H9 (cell line): ENCODE results near the gene PBX4. TPM values are rescaled to one million over a fixed set of nuclear protein-coding genes. Genes with fewer than 3 reads are reported as not detected.

ENCODE experiments used
- DNase-seq: peaks from one replicate; pipeline ENCODE4 v3.0.0-alpha.2; 2017
- H2AFZ ChIP-seq: one replicate; pipeline ENCODE4 v1.6.1; 2013; ENCODE audit warnings: mild to moderate bottlenecking, low read length, control low read depth, moderate library complexity
- H2AK5ac ChIP-seq: 2 replicates; pipeline ENCODE4 v1.6.1; 2013; ENCODE audit warnings: low read length, control low read depth, mixed read lengths; ENCODE audit not compliant: insufficient read length
- H2BK120ac ChIP-seq: one replicate; pipeline ENCODE4 v1.6.1; 2013; ENCODE audit warnings: low read depth, mild to moderate bottlenecking, low read length, control low read depth, inconsistent platforms; ENCODE audit not compliant: poor library complexity, severe bottlenecking
- H2BK12ac ChIP-seq: 2 replicates; pipeline ENCODE4 v1.6.1; 2013; ENCODE audit warnings: low read length, control low read depth, mixed read lengths, low read depth; ENCODE audit not compliant: insufficient read length
- H2BK15ac ChIP-seq: 2 replicates; pipeline ENCODE4 v1.6.1; 2013; ENCODE audit warnings: low read depth, low read length, control low read depth
- H2BK20ac ChIP-seq: one replicate; pipeline ENCODE4 v1.6.1; 2013; ENCODE audit warnings: low read depth, mild to moderate bottlenecking, low read length, control low read depth, inconsistent platforms; ENCODE audit not compliant: poor library complexity, severe bottlenecking
- H2BK5ac ChIP-seq: 2 replicates; pipeline ENCODE4 v1.6.1; 2013; ENCODE audit warnings: low read length, control low read depth, mixed read lengths; ENCODE audit not compliant: insufficient read length
- H3K14ac ChIP-seq: 2 replicates; pipeline ENCODE4 v1.6.1; 2013; ENCODE audit warnings: low read length, control low read depth; ENCODE audit not compliant: insufficient read depth
- H3K18ac ChIP-seq: 2 replicates; pipeline ENCODE4 v1.6.1; 2013; ENCODE audit warnings: low read depth, mild to moderate bottlenecking, mixed read lengths, low read length, control low read depth; ENCODE audit not compliant: insufficient read length
- H3K23ac ChIP-seq: 2 replicates; pipeline ENCODE4 v1.6.1; 2013; ENCODE audit warnings: low read length, control low read depth, mixed read lengths, low read depth; ENCODE audit not compliant: insufficient read length
- H3K23me2 ChIP-seq: 2 replicates; pipeline ENCODE4 v1.6.1; 2013; ENCODE audit warnings: low read depth, mild to moderate bottlenecking, mixed read lengths, low read length, control low read depth; ENCODE audit not compliant: insufficient read length, poor library complexity, severe bottlenecking
- H3K27ac ChIP-seq: 2 replicates; pipeline ENCODE4 v1.5.1; 2013; ENCODE audit warnings: low read length, control low read depth, mixed read lengths, low read depth; ENCODE audit not compliant: insufficient read length
- H3K27me3 ChIP-seq: 2 replicates; pipeline ENCODE4 v1.6.1; 2013; ENCODE audit warnings: low read length, control low read depth, inconsistent platforms; ENCODE audit not compliant: insufficient read depth
- H3K4ac ChIP-seq: 2 replicates; pipeline ENCODE4 v1.6.1; 2013; ENCODE audit warnings: low read depth, mild to moderate bottlenecking, control low read depth, inconsistent platforms, low read length, moderate library complexity
- H3K4me1 ChIP-seq: 2 replicates; pipeline ENCODE4 v1.6.1; 2013; ENCODE audit warnings: low read length, control low read depth, inconsistent platforms; ENCODE audit not compliant: insufficient read depth
- H3K4me2 ChIP-seq: 2 replicates; pipeline ENCODE4 v1.6.1; 2013; ENCODE audit warnings: low read length, control low read depth, mixed read lengths; ENCODE audit not compliant: insufficient read length, insufficient read depth
- H3K56ac ChIP-seq: 2 replicates; pipeline ENCODE4 v1.6.1; 2013; ENCODE audit warnings: low read depth, mild to moderate bottlenecking, mixed read lengths, low read length, control low read depth; ENCODE audit not compliant: insufficient read length
- H3K79me1 ChIP-seq: 2 replicates; pipeline ENCODE4 v1.6.1; 2013; ENCODE audit warnings: low read depth, mild to moderate bottlenecking, moderate library complexity, low read length, control low read depth, inconsistent platforms; ENCODE audit not compliant: insufficient read depth, poor library complexity, severe bottlenecking
- H3K79me2 ChIP-seq: 2 replicates; pipeline ENCODE4 v1.6.1; 2013; ENCODE audit warnings: low read length, control low read depth, inconsistent platforms; ENCODE audit not compliant: insufficient read depth
- H3K9ac ChIP-seq: 2 replicates; pipeline ENCODE4 v1.6.1; 2013; ENCODE audit warnings: low read length, control low read depth, mixed read lengths; ENCODE audit not compliant: insufficient read length; ENCODE audit errors: extremely low read depth
- H3K9me3 ChIP-seq: one replicate; pipeline ENCODE4 v1.6.1; 2013; ENCODE audit warnings: low read depth, low read length, inconsistent platforms; ENCODE audit not compliant: control insufficient read depth
- H3T11ph ChIP-seq: one replicate; pipeline ENCODE4 v1.6.1; 2013; ENCODE audit warnings: mild to moderate bottlenecking, low read length, control low read depth, inconsistent platforms
- H4K20me1 ChIP-seq: one replicate; pipeline ENCODE4 v1.6.1; 2013; ENCODE audit not compliant: control insufficient read depth, insufficient read length, insufficient read depth
- H4K5ac ChIP-seq: 2 replicates; pipeline ENCODE4 v1.6.1; 2013; ENCODE audit warnings: low read depth, mild to moderate bottlenecking, mixed read lengths, low read length, control low read depth; ENCODE audit not compliant: insufficient read length
- H4K8ac ChIP-seq: replicated peaks from 2 replicates; pipeline ENCODE4 v1.6.1; 2013; ENCODE audit warnings: low read length, control low read depth, mixed read lengths, low read depth; ENCODE audit not compliant: insufficient read length
- H4K91ac ChIP-seq: 2 replicates; pipeline ENCODE4 v1.6.1; 2013; ENCODE audit warnings: low read depth, mild to moderate bottlenecking, moderate library complexity, mixed read lengths, low read length, control low read depth; ENCODE audit not compliant: insufficient read length
- H3K27ac Mint-ChIP-seq, 3 experiments: 2 replicates in 2 of 3; 3 replicates in 1 of 3; pipeline ENCODE4 v1.8.0; 2020 to 2021; ENCODE audit warnings: mixed read lengths in 3 of 3, mild to moderate bottlenecking in 1 of 3, moderate library complexity in 1 of 3
- H3K27me3 Mint-ChIP-seq: 2 replicates; pipeline ENCODE4 v1.8.0; 2021; ENCODE audit warnings: low read depth, mild to moderate bottlenecking, moderate library complexity, mixed read lengths
- H3K36me3 Mint-ChIP-seq, 3 experiments: 2 replicates in 2 of 3; 3 replicates in 1 of 3; pipeline ENCODE4 v1.8.0; 2020 to 2021; ENCODE audit warnings: low read depth in 3 of 3, mixed read lengths in 3 of 3; ENCODE audit not compliant: insufficient read depth in 1 of 3
- H3K4me1 Mint-ChIP-seq, 2 experiments: 2 replicates each; pipeline ENCODE4 v1.8.0; 2020; ENCODE audit warnings: mixed read lengths in 2 of 2
- H3K4me3 Mint-ChIP-seq, 2 experiments: 2 replicates in 1 of 2; 3 replicates in 1 of 2; pipeline ENCODE4 v1.8.0; 2020 to 2021; ENCODE audit warnings: mild to moderate bottlenecking in 2 of 2, mixed read lengths in 2 of 2, moderate library complexity in 1 of 2
- H3K9me3 Mint-ChIP-seq, 2 experiments: 2 replicates in 1 of 2; 3 replicates in 1 of 2; pipeline ENCODE4 v1.8.0; 2020; ENCODE audit warnings: mild to moderate bottlenecking in 2 of 2, mixed read lengths in 2 of 2, moderate library complexity in 1 of 2
- WGBS: extraction: QIAGEN DNeasy Blood & Tissue Kit; methylation state at CpG from one replicate; pipeline ENCODE4 v1.1.7; 2013; ENCODE audit warnings: missing lambda C conversion rate, low lambda C conversion rate, mixed read lengths; ENCODE audit not compliant: insufficient read length; ENCODE audit errors: extremely low coverage; 5-methylcytosine and 5-hydroxymethylcytosine counted together
- total RNA-seq: library from RNA; stranded (reverse); gene quantifications from 2 replicates; pipeline ENCODE4 v1.2.1, GENCODE V29; 2021
- TF ChIP-seq, protein P1 (sequence below): fragments of 200-600 bp; sonication (generic); conservative IDR thresholded peaks from 3 replicates; pipeline ENCODE4 v1.8.0; 2021; ENCODE audit warnings: antibody characterized with exemption, mild to moderate bottlenecking

PBX4 gene
- total RNA-seq, 1 experiment from 2014 or later, result 3.3 TPM

- Histone ChIP-seq H4K8ac (no peak overlapping the region), H2BK120ac (no peak overlapping the region), H2BK15ac (no peak overlapping the region), H2BK12ac (no peak overlapping the region), H2AFZ (no peak overlapping the region), H4K91ac (no peak overlapping the region), H4K20me1 (no peaks in the 10 kb centered on the region), H3K79me2 (no peaks in the 10 kb centered on the region), H2BK5ac (no peak overlapping the region), H2AK5ac (no peak overlapping the region), H3K4me1 (no peaks in the 10 kb centered on the region; the same call in 1 of the 2 replicates), H3K23ac (no peak overlapping the region), H3K79me1 (no peaks in the 10 kb centered on the region), H3K9ac (no peak overlapping the region), H3K4me2 (no peak overlapping the region), H3K14ac (no peak overlapping the region), H3K9me3 (no peaks in the 10 kb centered on the region), H3K27ac (no peak overlapping the region), H3K23me2 (no peaks in the 10 kb centered on the region), H3K18ac (no peak overlapping the region), H3K4ac (no peak overlapping the region), H3K56ac (no peak overlapping the region), H3K27me3 (no peaks in the 10 kb centered on the region), H2BK20ac (no peak overlapping the region), H4K5ac (no peak overlapping the region), H3T11ph (no peak overlapping the region)
- no peaks in the 10 kb centered on the region for H3K27me3 Mint-ChIP-seq
- no peaks in the 10 kb centered on the region for H3K9me3 Mint-ChIP-seq
- no CpG with 5 or more reads among the region's 17 CpGs for WGBS
- peaks cover 3 to 8% (median 8%) of the 10 kb centered on the region in 3 experiments for H3K36me3 Mint-ChIP-seq
- peaks cover 5 to 9% of the 10 kb centered on the region in 2 experiments for H3K4me1 Mint-ChIP-seq
- no peak overlapping the region for H3K27ac Mint-ChIP-seq
- H3K4me3 Mint-ChIP-seq, result no peak overlapping the region
- DNase-seq, result no peak
- TF ChIP-seq, protein P1, sequence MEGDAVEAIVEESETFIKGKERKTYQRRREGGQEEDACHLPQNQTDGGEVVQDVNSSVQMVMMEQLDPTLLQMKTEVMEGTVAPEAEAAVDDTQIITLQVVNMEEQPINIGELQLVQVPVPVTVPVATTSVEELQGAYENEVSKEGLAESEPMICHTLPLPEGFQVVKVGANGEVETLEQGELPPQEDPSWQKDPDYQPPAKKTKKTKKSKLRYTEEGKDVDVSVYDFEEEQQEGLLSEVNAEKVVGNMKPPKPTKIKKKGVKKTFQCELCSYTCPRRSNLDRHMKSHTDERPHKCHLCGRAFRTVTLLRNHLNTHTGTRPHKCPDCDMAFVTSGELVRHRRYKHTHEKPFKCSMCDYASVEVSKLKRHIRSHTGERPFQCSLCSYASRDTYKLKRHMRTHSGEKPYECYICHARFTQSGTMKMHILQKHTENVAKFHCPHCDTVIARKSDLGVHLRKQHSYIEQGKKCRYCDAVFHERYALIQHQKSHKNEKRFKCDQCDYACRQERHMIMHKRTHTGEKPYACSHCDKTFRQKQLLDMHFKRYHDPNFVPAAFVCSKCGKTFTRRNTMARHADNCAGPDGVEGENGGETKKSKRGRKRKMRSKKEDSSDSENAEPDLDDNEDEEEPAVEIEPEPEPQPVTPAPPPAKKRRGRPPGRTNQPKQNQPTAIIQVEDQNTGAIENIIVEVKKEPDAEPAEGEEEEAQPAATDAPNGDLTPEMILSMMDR, result no peak
These were observed 55.1 kb downstream of the PBX4 start for GRCh38 chr19:19563348-19563848.
